ENCODE measurements around the gene PCF11.

Gene PCF11

GRCh38 chr11:83191986-83192385, 35.1 kb downstream of the PCF11 start:
- TF ChIP-seq SPI1 (IDR thresholded peaks at IDR 0.05; ENCODE audit: borderline replicate concordance, low read depth) (no peak), CTCF (IDR thresholded peaks at IDR 0.05; ENCODE audit: insufficient read depth, low read length) (no peak), POLR2AphosphoS5 (IDR thresholded peaks at IDR 0.05; ENCODE audit: low read depth) (no peak), GABPA (IDR thresholded peaks at IDR 0.05; ENCODE audit: low read depth) (no peak)
- TF ChIP-seq, protein P1, sequence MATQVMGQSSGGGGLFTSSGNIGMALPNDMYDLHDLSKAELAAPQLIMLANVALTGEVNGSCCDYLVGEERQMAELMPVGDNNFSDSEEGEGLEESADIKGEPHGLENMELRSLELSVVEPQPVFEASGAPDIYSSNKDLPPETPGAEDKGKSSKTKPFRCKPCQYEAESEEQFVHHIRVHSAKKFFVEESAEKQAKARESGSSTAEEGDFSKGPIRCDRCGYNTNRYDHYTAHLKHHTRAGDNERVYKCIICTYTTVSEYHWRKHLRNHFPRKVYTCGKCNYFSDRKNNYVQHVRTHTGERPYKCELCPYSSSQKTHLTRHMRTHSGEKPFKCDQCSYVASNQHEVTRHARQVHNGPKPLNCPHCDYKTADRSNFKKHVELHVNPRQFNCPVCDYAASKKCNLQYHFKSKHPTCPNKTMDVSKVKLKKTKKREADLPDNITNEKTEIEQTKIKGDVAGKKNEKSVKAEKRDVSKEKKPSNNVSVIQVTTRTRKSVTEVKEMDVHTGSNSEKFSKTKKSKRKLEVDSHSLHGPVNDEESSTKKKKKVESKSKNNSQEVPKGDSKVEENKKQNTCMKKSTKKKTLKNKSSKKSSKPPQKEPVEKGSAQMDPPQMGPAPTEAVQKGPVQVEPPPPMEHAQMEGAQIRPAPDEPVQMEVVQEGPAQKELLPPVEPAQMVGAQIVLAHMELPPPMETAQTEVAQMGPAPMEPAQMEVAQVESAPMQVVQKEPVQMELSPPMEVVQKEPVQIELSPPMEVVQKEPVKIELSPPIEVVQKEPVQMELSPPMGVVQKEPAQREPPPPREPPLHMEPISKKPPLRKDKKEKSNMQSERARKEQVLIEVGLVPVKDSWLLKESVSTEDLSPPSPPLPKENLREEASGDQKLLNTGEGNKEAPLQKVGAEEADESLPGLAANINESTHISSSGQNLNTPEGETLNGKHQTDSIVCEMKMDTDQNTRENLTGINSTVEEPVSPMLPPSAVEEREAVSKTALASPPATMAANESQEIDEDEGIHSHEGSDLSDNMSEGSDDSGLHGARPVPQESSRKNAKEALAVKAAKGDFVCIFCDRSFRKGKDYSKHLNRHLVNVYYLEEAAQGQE (IDR thresholded peaks at IDR 0.05; ENCODE audit: insufficient replicate concordance, low read depth): no peak
- DNase-seq (ENCODE audit: low read depth in 1 of 2, low spot score in 1 of 2): no peak
- Histone ChIP-seq H3K4me3 (replicated peaks; ENCODE audit: insufficient read depth, low read length) (0 out of 2 replicates have a peak overlapping the region, but pooled peaks have one; percentile 92), H3K27me3 (ENCODE audit: insufficient read depth, poor library complexity, severe bottlenecking) (no peaks in the 10 kb centered on the region), H3K27ac (replicated peaks) (peak overlapping the region; percentile 83)

GRCh38 chr11:83192606-83193245, 35.8 kb downstream of the PCF11 start:
- TF ChIP-seq GABPA (IDR thresholded peaks at IDR 0.05; ENCODE audit: low read depth): no peak
- no peak for TF ChIP-seq POLR2AphosphoS5 (IDR thresholded peaks at IDR 0.05; ENCODE audit: low read depth)
- TF ChIP-seq CTCF (IDR thresholded peaks at IDR 0.05; ENCODE audit: insufficient read depth, low read length): no peak
- TF ChIP-seq, protein P1 (IDR thresholded peaks at IDR 0.05; ENCODE audit: insufficient replicate concordance, low read depth): no peak
- TF ChIP-seq SPI1 (IDR thresholded peaks at IDR 0.05; ENCODE audit: borderline replicate concordance, low read depth): no peak
- Histone ChIP-seq H3K4me3 (replicated peaks; ENCODE audit: insufficient read depth, low read length) (peak overlapping the region; percentile 92), H3K27ac (replicated peaks) (peak overlapping the region; percentile 83), H3K27me3 (ENCODE audit: insufficient read depth, poor library complexity, severe bottlenecking) (no peaks in the 10 kb centered on the region)
- no peak for DNase-seq (ENCODE audit: low read depth in 1 of 2, low spot score in 1 of 2)

GRCh38 chr11:83193315-83194280, 36.7 kb downstream of the PCF11 start, which contains the start of gene ANKRD42:
TSS of gene ANKRD42 (plus strand) at chr11:83193712. CDS start at chr11:83194671, 959 bp downstream.
- DNase-seq (ENCODE audit: low read depth in 1 of 2, low spot score in 1 of 2): peak; percentile 95 to 96
- H3K27me3 ChIP-seq (ENCODE audit: insufficient read depth, poor library complexity, severe bottlenecking): no peaks in the 10 kb centered on the region
- H3K27ac ChIP-seq (replicated peaks): peak within 1 kb of the TSS; percentile 83
- no peak for TF ChIP-seq CTCF (IDR thresholded peaks at IDR 0.05; ENCODE audit: insufficient read depth, low read length)
- peak; percentile 85 for TF ChIP-seq GABPA (IDR thresholded peaks at IDR 0.05; ENCODE audit: low read depth)
- TF ChIP-seq SPI1 (IDR thresholded peaks at IDR 0.05; ENCODE audit: borderline replicate concordance, low read depth): peak; percentile 45; the same call in 1 of the 2 replicates
- TF ChIP-seq, protein P1 (IDR thresholded peaks at IDR 0.05; ENCODE audit: insufficient replicate concordance, low read depth): no peak
- peak; percentile 74; the same call in 1 of the 2 replicates for TF ChIP-seq POLR2AphosphoS5 (IDR thresholded peaks at IDR 0.05; ENCODE audit: low read depth)
- peak within 1 kb of the TSS; percentile 92 for H3K4me3 ChIP-seq (replicated peaks; ENCODE audit: insufficient read depth, low read length)
